ENCODE results near the gene ULK4.
"Not testable (repeated sequence)": the region's sequence is repeated elsewhere in the genome, so short reads cannot be mapped to it uniquely, and the experiment has no call there.

DNA sequence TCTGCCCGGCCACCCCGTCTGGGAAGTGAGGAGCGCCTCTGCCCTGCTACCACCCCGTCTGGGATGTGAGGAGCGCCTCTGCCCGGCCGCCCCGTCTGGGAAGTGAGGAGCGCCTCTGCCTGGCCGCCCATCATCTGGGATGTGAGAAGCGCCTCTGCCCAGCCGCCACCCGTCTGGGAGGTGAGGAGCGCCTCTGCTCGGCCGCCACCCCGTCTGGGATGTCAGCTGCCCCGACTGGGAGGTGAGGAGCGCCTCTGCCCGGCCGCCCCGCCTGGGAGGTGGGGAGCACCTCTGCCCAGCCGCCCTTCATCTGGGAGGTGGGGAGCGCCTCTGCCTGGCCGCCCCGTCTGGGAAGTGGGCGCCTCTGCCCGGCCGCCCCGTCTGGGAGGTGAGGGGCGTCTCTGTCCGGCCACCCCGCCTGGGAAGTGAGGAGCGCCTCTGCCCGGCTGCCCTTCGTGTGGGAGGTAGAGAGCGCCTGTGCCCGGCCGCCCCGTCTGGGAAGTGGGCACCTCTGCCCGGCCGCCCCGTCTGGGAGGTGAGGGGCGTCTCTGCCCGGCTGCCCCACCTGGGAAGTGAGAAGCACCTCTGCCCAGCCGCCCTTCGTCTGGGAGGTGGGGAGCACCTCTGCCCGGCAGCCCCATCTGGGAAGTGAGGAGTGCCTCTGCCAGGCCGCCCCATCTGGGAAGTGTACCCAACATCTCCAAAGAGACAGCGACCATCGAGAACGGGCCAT is 120.8 kb downstream of the ULK4 start:
- not testable (repeated sequence) for TF ChIP-seq EZH2phosphoT487 (IDR thresholded peaks at IDR 0.05; ENCODE audit: borderline replicate concordance)
- TF ChIP-seq, protein P1, sequence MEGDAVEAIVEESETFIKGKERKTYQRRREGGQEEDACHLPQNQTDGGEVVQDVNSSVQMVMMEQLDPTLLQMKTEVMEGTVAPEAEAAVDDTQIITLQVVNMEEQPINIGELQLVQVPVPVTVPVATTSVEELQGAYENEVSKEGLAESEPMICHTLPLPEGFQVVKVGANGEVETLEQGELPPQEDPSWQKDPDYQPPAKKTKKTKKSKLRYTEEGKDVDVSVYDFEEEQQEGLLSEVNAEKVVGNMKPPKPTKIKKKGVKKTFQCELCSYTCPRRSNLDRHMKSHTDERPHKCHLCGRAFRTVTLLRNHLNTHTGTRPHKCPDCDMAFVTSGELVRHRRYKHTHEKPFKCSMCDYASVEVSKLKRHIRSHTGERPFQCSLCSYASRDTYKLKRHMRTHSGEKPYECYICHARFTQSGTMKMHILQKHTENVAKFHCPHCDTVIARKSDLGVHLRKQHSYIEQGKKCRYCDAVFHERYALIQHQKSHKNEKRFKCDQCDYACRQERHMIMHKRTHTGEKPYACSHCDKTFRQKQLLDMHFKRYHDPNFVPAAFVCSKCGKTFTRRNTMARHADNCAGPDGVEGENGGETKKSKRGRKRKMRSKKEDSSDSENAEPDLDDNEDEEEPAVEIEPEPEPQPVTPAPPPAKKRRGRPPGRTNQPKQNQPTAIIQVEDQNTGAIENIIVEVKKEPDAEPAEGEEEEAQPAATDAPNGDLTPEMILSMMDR (conservative IDR thresholded peaks at IDR 0.05; ENCODE audit: low read length), result not testable (repeated sequence)
